HG03460 (cell line): ENCODE results near the gene ARID5B.

ENCODE experiments used
- ATAC-seq: cut with Tn5 transposase; IDR thresholded peaks from one replicate; pipeline ENCODE4 v1.9.1; 2021; ENCODE audit not compliant: unreplicated experiment

ARID5B gene

DNA sequence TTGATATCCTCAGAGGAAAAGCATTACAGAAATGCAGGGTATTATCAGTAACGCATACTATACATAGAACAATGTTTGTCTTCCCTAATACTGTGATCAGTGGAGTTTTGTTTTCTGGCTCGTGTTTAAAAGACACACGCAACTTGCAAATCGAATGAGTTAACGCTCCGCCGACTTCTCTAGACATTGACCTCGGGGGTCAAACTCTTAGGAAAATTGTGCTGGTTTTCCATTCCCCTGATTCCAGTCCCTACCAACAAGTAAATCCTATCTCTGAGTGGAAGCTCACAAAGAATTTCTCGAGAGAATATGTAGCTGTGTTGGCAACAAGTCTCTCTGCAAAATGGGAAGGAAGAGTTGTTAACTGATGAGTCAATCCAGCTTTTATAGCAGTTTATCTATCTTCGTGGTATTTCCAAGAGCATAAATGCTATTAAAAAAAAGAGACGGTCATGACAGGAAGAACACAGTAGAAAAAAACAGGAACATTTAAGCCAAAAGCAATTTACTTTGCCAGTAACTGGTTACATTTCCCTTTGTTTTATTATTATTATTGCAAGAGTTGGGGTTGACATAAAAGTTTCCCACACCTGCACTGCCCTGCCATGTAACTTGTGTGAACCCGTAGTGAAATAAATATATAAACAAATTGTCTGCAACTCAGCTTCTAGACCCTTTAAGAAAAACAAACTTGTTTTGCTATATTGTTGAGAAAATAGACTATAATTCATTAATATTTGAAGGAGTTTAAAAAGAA lies 144.4 kb downstream of the ARID5B start:
- ATAC-seq, result no peak

DNA sequence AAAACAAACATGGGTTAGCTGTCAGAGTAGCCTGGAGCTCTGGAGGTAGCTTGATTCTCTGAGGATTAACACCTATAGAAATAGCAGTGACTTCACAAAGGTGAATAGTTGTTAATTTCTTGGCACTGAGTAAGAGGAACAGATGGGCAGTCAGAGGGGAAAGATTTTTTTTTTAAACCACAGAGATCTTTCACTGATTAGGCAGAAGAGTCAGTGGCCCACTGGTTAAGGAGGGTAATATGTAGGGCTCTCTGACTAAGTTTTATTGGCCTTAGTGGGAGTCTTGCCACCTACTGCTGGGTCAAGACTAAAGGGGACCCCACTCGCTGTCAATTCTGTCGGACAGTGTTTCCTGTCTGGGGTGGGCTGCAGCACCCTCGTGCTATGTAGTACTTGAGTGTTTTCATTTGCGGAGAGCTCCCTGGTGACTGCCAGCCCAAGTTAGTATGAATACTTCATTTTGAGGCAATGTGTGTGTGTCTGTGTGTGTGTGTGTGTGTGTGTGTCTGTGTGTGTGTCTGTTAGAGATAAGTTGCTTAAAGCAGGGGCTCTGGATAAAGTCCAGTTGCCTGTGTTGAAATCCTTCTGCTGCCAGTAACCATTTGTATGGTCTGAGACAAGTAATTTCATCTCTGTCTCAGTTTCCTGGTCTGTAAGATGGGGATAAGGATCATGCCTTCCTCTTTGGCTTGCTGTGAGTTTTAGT lies 145.2 kb downstream of the ARID5B start:
- peak; percentile 45 for ATAC-seq

DNA sequence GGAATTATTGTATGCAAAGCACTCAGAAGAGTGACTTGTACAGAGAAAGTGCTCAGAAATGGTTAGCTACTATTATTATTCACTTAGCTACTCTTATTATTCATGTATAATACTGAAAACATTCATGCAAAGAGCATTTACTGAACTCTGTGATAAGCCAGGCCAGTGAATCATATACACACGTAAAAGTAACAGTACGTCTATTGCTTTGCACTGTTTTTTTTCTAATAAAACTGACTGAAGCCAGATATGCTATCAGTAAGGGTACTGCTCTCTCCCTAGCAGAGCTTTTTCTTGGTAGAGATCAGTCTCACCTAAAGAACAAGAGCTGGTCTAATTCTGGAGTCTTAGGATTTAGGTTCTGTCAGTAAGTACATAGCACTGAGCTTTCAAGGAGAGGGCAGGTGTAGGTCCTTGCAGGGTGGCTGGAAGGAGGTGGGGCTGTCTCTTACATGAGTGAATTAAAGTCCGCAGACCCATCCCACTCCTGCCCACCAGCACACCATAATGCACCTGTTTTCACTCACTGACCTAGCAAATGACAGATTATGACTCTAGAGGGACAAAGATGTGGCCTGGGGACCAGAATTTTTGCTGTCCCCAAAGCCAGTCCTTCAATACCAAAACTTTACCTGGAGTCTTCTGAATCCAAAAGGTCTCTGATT lies 145.9 kb downstream of the ARID5B start:
- no peak for ATAC-seq

DNA sequence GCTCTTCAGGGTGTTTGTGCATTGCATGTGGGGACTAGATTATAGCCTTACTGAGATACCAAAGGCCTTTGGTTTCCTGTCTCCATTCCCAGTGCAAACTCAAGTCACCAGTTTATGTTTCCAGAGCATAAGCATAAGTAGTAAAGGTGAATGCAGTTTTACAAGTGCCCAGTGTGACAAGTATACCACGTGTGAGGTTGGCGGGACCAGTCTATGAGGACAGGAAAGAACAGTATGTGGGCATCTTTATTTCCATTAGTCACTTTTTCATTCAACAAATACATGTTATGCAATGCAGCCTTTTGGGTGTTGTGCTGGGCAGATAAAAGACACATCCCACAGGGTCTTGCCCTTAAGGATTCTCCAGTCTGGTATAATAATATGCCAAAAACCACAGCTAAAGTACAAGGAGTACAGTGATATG lies 146.5 kb downstream of the ARID5B start:
- ATAC-seq, result no peak

DNA sequence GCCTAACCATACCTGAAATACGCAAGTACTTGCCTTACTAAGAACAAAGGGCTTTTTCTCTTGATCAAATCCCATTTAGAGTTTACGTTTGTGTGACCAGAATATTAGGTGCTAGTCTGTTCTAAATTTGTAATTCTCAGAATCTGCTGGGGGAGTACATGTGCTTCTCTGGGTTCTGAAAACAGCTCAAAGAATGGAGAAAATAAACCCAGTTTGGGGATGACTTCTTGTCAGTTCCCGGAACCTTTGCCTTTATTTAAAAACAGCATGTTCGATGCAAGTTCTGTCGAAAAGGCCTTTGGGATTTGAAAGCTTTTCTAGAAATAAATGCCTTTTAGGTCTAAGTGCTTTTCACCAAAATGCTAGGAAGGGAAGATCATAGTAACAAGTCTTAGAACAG lies 147.0 kb downstream of the ARID5B start:
- no peak for ATAC-seq

DNA sequence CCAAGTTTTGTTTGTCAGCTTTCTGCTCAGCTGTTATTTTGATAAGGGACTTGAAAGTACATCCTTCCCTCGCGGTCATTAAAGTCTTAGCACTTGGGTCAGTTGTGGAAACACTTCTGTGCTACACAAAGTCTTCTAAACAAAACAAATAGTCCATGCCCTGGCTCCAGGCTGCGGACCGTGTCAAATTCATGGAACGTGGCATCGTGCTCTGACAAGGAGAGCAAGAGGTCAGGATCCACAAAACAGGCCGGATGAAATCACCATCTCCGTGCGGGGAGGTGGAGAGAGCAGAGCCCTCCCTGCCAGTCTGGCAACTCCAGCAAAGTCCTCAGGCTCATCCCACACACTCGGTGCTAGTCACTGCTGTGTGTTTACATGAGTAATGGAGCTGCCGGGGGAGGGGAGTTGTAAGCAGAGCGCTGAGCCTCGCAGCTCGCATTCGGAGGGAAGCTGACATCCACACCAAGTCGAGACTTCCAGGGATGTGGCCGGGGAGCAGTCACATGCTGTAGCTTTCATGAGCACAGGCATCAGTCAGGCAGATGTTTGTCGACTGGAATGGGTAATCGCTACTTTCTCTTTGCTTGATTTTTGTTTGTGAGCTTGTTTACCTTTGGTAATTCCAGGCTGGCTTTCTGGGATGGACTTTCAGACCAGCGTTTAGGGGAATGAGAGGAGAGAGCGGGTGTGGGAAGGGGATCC lies 147.6 kb downstream of the ARID5B start:
- ATAC-seq, result no peak

DNA sequence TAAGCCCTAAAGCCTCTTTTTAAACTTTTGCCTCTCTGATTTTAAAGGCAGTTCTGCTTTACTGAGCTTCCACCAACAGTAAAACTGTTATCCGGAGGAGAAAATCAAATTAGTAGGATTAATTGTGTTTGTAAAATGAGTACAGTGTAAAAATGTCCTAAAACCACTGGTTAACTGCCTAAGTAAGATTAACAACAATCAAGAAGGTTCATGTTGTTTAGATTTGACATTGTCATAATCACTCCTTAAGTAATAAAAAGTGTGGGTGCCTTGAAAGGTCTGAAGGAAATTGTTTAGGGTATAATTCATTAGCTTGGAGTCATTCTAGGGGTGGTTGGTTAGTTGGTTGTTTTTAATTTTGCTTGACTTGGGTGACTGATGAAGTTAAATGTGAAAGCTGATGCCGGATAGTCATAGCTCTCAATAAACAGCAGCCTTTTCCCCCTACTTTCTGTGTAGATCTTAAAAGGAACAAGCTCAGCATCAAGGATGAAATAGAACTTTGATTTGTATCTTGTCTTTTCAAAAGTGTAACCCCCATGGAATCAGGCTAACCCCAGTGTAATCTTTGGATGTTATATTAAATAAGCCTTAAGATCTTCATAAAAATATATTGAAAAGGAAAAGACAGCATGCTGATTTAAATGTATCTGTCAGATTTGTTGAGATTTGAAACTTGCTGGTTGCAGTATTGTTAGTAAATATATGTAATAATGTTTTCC lies 148.3 kb downstream of the ARID5B start:
- no peak for ATAC-seq

DNA sequence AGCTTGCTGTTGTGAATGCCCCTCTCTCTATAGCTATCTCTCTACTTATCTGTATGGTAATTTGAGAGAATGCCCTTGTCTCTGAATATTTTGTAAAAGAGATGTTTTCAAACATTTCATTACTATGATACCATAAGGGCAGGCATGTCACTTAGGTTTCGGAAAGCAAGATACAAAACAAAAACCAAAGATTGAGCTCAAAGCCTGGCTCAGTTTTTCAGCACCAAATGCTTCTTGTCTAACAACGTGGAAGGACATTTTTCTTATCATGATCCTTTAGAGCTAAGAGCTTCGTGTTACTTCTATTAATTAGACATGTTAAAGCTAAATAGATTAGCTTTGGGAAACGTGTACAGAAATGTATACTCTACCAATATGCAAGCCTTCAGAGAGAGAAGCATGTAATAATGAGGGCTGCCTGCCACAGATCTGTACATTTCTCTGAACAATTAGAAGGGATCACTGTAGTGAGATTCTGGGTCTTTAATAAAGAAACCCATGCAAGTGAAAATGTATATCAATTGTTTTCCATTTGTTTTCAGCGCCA lies 148.9 kb downstream of the ARID5B start:
- ATAC-seq, result no peak

DNA sequence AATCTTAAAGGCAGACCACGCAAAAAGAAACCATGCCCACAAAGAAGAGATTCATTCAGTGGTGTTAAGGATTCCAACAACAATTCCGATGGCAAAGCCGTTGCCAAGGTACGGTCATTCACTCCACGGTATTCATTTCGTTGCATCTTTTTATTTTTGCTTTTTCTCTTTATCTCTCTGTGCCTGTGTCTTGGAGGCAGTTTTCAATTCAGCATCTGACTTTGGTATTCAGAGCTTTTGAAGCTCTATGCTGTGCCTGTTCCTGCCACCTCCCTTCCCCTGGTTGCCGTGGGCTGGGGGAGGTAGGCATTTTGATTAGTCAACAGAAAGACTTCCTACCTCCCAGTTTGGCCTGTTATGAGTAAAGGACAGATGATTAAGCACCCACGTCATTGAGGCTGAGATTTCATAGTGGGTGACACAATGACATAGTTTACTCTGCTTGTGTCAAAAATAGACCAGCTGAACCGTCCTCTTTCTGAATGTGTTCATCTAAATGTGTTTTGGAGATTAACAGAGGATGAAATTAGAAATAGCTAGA lies 149.5 kb downstream of the ARID5B start:
- peak; percentile 35 for ATAC-seq

DNA sequence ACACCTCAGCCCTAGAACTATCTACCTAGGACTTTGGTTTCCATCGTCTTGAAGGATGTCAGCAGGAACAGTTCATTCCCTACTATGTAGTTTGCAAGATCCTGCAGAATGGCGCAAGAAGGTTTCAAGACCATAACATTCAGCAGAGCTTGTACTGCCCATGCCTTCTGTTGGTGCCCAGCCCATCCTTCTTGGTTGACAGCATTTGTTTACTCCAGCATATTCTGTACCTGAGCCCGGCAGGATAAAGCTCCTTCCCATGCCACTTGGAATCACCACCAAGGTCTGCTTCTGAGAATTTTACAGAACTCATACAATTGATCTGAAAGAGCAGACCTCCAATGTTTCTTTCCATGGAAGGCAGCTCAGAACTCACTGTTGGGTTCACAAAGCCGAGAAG lies 150.8 kb downstream of the ARID5B start:
- ATAC-seq, result no peak

DNA sequence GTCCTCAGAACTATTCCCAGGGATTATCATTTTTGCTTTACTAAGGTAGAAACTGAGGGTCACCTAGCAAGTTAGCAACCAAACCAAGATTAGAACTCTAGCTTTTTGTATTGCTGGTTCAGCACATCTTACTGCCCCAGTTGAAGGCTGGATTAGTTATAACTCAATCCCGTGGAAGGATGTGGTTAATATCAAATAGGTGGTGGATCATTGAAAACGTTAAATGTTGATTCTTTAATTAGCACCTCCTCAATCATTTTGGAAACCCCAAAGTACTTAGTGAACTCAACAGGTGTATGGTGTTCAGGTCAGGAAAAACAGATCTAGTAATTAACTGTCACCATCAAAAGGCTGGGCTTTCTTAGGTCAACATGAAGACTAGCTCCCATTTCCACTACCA lies 152.4 kb downstream of the ARID5B start:
- no peak for ATAC-seq

DNA sequence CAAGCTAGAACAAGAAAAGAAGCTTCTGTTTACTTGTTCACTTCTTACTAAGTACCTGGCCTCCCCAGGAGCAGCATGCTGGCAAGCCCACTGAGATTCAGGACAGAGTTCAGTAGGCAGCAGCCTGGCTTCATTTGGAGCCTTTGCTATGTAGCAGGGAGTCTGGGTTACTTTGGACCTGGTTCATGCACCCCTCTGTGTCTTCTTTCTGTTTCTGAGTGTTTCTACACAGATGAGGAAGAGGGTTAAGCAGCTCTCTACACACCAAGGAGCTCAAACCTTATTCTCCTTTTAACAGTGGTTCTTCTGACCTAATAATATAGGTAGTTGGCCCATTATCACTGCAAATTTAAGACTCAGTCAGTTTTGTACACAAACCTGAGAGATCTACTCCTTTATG lies 152.9 kb downstream of the ARID5B start:
- ATAC-seq, result peak; percentile 34

DNA sequence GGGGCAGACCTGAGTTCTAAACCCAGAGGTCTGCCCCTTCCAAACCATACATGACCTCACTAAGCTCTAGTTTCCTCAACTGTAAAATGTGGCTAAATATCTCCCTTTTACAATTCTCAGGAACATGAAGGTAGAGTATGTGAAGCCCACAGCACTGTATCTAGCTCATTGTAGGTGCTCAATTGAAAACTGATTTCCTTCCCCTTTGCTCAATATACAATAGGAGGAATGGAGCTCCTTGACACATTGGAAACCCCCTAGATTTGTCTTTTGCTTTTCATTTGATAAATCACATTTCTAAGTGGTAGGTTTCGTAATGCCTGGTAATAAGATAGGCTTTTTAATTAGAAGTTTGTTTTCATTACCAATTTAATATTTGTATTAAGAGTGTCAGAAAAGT lies 153.3 kb downstream of the ARID5B start:
- ATAC-seq, result peak; percentile 34

DNA sequence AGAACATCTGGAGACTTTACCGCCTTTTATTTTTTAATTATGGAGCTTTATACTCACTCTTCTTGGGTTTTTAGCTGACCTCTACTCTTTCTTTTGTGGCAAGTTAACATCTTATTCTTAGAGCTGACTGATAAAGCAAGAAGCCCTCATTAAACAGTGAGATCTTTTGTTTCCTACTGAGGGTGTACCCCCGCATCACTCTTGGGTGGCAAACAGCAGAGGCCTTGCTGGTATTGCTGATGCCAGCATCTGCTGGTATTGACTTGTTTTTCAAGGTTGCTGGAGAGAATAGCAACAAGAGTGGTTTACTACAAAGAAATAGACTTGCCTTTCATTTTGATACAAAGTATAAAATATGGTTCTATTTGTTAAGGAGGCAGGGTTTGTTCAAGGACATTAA lies 154.7 kb downstream of the ARID5B start:
- no peak for ATAC-seq

DNA sequence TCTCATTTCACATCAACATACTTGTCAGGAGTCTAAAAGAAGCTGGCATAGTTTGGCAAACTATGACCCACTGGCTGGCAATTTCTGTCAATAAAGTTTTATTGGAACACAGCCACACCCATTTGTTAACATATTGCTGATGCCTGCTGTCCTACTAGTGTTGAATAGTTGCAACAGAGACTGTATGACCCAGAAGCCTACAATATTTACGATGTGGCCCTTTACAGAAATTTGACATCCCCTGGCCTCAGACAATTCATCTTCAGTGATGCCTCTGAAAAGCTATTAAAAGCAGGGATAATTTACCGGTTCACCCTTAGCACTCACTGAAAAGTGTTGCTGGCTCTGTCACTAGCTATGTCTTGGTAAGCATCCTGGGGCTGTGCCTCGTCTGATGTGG lies 155.2 kb downstream of the ARID5B start:
- no peak for ATAC-seq

DNA sequence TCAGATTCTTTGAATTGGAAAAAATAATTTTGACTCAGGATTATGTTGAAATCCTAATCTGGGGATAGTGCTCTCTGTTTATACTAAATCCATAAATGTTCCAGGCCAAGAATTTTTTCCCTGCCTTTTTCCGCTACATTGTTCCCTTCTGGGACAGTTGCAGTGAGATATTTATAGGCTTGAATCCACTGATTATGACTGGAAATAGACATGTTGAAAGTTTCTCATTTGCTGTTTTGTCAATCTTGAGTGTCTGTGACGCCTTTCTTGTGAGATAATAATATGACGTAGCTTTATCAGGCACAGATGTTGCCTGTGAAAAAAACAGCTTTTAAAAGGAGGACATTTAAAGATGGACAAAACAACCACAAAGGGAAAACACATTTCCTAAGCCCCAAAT lies 155.9 kb downstream of the ARID5B start:
- no peak for ATAC-seq

DNA sequence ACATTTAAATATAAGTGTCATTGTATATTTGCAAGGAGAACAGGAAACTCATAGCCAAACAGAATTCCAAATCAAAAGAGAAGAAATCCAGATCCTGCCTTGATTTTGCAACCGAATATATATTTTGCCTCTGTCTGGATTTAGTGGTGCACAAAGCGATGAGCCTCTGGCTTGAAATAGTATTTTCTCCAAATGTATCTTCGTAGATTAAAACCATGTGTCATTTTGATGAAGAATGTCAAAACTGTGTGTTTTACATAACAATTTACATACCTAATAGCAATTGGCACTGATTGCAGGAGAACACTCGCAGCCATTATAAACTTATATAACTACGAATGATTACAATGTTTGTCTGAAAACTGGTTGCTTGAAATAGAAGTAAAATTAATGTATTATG lies 156.4 kb downstream of the ARID5B start:
- no peak for ATAC-seq

DNA sequence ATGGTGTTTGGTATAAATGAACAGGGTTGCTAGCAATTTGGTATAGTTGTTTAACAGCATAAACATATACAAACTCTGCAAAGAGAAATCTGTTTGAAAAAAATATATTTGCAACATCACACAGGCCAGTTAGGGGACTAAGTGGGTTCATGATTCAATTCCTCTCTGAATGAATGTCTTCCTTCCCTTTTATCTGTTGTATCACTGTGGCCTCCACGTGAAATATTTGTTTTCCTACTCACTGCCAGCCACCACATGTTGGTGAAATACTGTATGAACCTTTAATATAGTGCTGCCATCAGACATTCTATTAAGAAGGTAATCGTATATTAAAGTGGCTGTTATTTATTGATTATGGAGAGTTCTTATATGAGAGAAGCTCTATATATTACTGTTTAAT lies 157.0 kb downstream of the ARID5B start:
- no peak for ATAC-seq

DNA sequence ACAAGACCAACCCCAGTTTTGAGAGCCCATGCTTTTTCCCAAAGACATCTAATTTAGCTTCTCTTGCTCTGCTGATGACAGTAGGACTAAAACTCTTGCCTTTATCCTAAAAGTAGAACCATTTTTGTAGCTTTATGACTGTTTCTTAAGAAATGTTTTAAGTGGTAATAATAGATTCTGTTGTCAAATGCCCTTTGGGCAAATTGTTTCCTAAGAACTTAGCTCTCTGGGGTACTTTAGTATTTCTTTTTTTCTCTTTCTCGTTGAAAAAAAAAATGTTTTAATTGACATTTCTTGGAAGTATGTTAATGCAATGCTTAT lies 157.4 kb downstream of the ARID5B start:
- no peak for ATAC-seq

DNA sequence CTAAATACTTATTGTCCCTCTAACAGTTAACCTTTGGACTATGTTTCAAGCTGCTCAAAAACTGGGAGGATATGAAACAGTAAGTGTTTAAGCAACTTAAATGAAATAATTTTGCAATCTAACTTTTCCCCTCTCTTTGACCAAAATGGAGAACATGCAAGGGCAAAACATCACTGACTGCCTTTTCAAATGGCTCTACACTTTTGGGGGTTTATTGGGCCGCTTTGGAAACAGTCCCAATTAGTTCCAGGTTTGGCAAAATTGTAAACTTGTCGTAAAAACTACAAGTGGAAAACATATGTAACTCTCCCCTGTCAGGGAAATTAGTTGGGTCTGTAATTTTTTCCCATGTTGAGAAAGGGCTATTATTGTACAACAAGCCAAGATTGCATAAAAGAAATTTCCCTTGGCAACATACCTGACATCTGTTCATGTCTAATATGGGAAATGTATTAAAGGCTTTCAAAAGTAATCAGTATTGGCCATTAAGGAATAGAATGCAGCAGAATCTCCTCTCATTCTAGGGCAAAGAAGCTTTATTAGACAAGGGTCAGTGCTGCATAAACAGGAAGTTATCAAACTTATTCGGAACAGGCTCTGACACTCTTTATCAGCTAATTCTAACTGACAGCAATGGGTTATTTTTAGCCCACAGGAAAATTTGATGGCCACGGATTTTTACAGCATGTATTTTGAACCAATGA lies 157.9 kb downstream of the ARID5B start:
- no peak for ATAC-seq
